Body of pancreas (tissue), 4 donors: ENCODE measurements around the gene FASTK. TPM values are rescaled to one million over a fixed set of nuclear protein-coding genes. Genes with fewer than 3 reads are reported as not detected.

Experiments
- ATAC-seq: fragments of 150-250 bp; one replicate; pipeline ENCODE4 v1.9.1; 2016
- DNase-seq, 4 donors: peaks; one replicate each; pipeline ENCODE4 v3.0.0-alpha.2; 2019
- H3K27ac ChIP-seq, 4 donors: fragments of 200-600 bp; sonication (generic); 1 replicate in 3 of 4; 2 replicates in 1 of 4; pipeline versions ENCODE4 v1.5.1 to v1.6.1; 2016 to 2019; ENCODE audit warnings: mild to moderate bottlenecking in 1 of 4, mixed read lengths in 1 of 4, moderate library complexity in 1 of 4
- H3K27me3 ChIP-seq, 2 donors: fragments of 200-600 bp; sonication (generic); one replicate each; pipeline ENCODE4 v1.6.0; 2016; ENCODE audit warnings: mild to moderate bottlenecking in 1 of 2
- H3K36me3 ChIP-seq, 2 donors: fragments of 200-600 bp; sonication (generic); replicated peaks in 1 of 2; 2 replicates each; pipeline ENCODE4 v1.5.1; 2016; ENCODE audit warnings: low read depth in 2 of 2; ENCODE audit not compliant: insufficient read depth in 1 of 2
- H3K4me1 ChIP-seq: fragments of 200-600 bp; sonication (generic); one replicate; pipeline ENCODE4 v1.6.0; 2016
- H3K4me3 ChIP-seq, 2 donors: fragments of 200-600 bp; sonication (generic); 1 replicate in 1 of 2; 2 replicates in 1 of 2; pipeline ENCODE4 v1.5.1; 2016 to 2019
- H3K9me3 ChIP-seq, 3 donors: fragments of 200-600 bp; sonication (generic); 1 replicate in 2 of 3; 2 replicates in 1 of 3; pipeline ENCODE4 v1.5.1; 2016
- POLR2A ChIP-seq, 3 donors: fragments of 450-650 bp; IDR thresholded peaks; one replicate each; pipeline ENCODE4 v1.6.1; 2016; ENCODE audit warnings: antibody characterized with exemption in 3 of 3, mild to moderate bottlenecking in 2 of 3
- WGBS, 2 donors: methylation state at CpG; one replicate each; pipeline ENCODE4 v1.1.5; 2017; 5-methylcytosine and 5-hydroxymethylcytosine counted together
- intact Hi-C: fragments of 100-400 bp; cut with DNase I; formaldehyde crosslinking; loops from one replicate; pipeline ENCODE4 v1.15.1; 2023
- total RNA-seq, 2 donors: library from RNA; depleted of rRNA; stranded (reverse); fragments of >200 nt; gene quantifications; one replicate each; pipeline ENCODE4 v1.1.0, GENCODE V29; 2016
- TF ChIP-seq, protein P1 (sequence below), 7 experiments: fragments of 450-650 bp in 4 of 7; fragments of 200-600 bp in 3 of 7; sonication (generic) in 3 of 7; IDR thresholded peaks; one replicate each; pipeline ENCODE4 v1.5.1; 2016 to 2019; ENCODE audit warnings: antibody characterized with exemption in 7 of 7

Gene FASTK
- total RNA-seq, 2 donors from 2014 or later: 60.7 to 201 TPM

DNA sequence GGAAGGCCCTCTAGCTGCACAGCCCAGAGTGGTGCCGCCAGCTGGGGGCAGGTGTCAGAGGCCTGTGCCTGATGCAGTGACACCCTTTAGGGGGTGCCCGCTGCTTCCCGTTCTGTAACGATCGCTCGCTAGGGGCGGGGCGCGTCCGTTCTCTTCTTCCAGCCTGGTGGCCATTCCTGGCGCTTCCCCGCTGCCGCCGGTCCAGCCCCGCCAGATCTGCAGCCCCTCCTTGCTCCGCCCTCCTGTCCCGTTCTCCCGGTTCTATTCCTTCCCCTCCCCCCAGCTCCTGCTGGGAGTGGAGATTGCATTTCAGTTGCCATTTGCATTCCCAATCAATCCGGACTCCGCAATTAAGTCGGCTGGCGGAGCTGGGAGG, 44.8 kb upstream of the FASTK start:
- TF ChIP-seq POLR2A (IDR thresholded peaks at IDR 0.05): no peak
- TF ChIP-seq, protein P1, sequence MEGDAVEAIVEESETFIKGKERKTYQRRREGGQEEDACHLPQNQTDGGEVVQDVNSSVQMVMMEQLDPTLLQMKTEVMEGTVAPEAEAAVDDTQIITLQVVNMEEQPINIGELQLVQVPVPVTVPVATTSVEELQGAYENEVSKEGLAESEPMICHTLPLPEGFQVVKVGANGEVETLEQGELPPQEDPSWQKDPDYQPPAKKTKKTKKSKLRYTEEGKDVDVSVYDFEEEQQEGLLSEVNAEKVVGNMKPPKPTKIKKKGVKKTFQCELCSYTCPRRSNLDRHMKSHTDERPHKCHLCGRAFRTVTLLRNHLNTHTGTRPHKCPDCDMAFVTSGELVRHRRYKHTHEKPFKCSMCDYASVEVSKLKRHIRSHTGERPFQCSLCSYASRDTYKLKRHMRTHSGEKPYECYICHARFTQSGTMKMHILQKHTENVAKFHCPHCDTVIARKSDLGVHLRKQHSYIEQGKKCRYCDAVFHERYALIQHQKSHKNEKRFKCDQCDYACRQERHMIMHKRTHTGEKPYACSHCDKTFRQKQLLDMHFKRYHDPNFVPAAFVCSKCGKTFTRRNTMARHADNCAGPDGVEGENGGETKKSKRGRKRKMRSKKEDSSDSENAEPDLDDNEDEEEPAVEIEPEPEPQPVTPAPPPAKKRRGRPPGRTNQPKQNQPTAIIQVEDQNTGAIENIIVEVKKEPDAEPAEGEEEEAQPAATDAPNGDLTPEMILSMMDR (IDR thresholded peaks at IDR 0.05): peak in 1 of 7 experiments; percentile 11
- H3K27ac ChIP-seq: peak overlapping the region in 1 of 4 donors; percentile 44
- no peaks in the 10 kb centered on the region for H3K27me3 ChIP-seq
- intact Hi-C loops: loop anchor here (10.0 kb wide), 1 partner anchor 179 kb away; no protein-coding TSS in a partner anchor
- H3K4me3 ChIP-seq: no peak overlapping the region
- WGBS, 2 donors: 43 to 65% methylated on average over 22 of the region's 22 CpGs
- no peak for ATAC-seq
- peak in 2 of 4 donors; percentile 31 to 39 for DNase-seq
- H3K36me3 ChIP-seq: peaks cover 0 to 12% of the 10 kb centered on the region in 2 donors
- H3K4me1 ChIP-seq: peaks cover 6% of the 10 kb centered on the region
- no peaks in the 10 kb centered on the region for H3K9me3 ChIP-seq

DNA sequence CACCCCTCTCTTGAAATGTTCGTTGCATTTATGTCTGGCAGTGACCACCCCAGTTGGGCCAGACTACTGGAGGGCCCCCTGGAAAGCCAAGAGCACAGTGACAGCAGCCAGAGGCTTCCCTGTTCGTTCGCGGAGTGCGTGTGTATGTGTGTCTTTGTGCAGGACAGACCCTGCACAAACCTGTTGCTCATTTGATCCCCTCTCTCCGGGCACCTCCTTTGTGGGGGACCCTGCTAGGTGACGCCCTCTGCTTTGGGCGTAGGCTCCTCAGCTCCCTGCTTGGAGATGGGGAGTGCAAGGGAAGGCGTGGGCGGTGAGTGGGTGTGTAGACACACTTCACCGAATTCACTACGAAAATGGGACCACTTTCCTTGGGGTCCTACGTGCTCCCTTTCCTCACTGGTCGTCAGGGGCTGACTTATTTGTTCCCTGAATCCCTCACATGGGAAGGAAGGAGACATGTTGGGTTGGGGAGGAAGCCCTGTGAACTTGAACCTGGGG, 44.3 kb upstream of the FASTK start:
- intact Hi-C loops: loop anchor here (10.0 kb wide), 1 partner anchor 180 kb away; no protein-coding TSS in a partner anchor
- H3K9me3 ChIP-seq: no peaks in the 10 kb centered on the region
- no peak overlapping the region for H3K27ac ChIP-seq
- WGBS, 2 donors: 78 to 92% methylated on average over 14 of the region's 14 CpGs
- H3K27me3 ChIP-seq: no peaks in the 10 kb centered on the region
- no peak overlapping the region for H3K4me3 ChIP-seq
- no peak for ATAC-seq
- DNase-seq: no peak
- peaks cover 0 to 10% of the 10 kb centered on the region in 2 donors for H3K36me3 ChIP-seq
- peaks cover 6% of the 10 kb centered on the region for H3K4me1 ChIP-seq
- TF ChIP-seq POLR2A (IDR thresholded peaks at IDR 0.05): no peak
- TF ChIP-seq, protein P1 (IDR thresholded peaks at IDR 0.05): no peak

DNA sequence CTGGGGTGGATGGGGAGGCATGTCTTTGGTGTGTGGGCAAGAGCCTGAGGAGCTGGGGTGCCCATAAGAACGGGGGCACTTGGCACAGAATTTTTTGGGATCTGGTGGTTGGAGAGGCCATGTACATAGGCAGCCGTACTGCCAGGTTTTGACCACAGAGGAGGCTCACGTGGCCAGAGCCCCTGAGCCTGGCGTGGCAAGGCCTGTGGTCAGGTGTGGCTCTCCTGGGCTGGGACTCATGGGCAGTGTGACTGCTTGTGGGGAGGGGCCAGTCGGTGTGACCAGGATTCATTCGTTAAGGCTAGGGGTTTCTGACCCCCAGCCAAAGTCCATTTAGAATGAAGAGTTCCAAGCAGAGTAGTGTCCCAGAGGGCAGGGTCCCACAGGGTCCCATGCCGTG, 43.9 kb upstream of the FASTK start:
- peaks cover 0 to 12% of the 10 kb centered on the region in 2 donors for H3K36me3 ChIP-seq
- H3K9me3 ChIP-seq: no peaks in the 10 kb centered on the region
- intact Hi-C loops: loop anchor here (10.0 kb wide), 1 partner anchor 180 kb away; no protein-coding TSS in a partner anchor
- no peaks in the 10 kb centered on the region for H3K27me3 ChIP-seq
- TF ChIP-seq, protein P1 (IDR thresholded peaks at IDR 0.05): no peak
- no peak for TF ChIP-seq POLR2A (IDR thresholded peaks at IDR 0.05)
- H3K27ac ChIP-seq: no peak overlapping the region
- no peak for DNase-seq
- WGBS, 2 donors: 65 to 86% methylated on average over 7 of the region's 7 CpGs
- peaks cover 6% of the 10 kb centered on the region for H3K4me1 ChIP-seq
- ATAC-seq: no peak
- H3K4me3 ChIP-seq: no peak overlapping the region

DNA sequence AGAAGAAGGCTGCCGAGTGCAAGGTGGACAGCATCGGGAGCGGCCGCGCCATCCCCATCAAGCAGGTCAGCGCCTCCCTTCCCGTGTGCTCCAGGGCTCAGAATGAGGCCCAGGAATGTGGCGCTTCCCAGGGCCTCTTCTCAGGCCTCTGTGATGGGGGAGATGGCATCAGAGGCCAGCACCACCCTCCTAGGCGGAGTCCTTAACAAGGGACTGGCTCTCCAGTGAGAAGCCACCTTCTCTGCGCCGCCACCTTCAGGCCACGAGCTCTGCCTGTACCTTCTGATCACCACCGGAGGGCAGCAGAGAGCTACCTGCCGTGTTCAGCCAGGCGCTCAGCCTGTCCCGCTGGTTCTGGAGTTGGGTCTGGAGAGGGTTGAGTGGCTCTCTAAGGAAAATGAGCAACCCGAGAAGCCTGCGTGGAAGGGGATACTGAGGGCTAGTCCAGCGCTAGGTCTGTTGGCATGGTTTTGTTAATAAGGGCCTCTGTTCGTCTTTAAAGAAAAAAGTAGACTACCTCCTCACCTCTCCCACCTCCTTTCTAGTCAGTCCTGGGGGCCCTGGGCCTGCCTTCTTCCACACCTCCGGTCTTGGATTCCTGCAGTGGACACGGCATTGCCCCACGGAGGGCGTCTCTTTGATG, 43.3 kb upstream of the FASTK start:
- Histone ChIP-seq H3K36me3 (peaks cover 0 to 12% of the 10 kb centered on the region in 2 donors), H3K27ac (no peak overlapping the region), H3K4me3 (no peak overlapping the region), H3K4me1 (peaks cover 6% of the 10 kb centered on the region), H3K9me3 (no peaks in the 10 kb centered on the region), H3K27me3 (no peaks in the 10 kb centered on the region)
- intact Hi-C loops: loop anchor here (2.0 to 10.0 kb wide), 2 partner anchors 49 to 181 kb away; no protein-coding TSS in a partner anchor
- no peak for TF ChIP-seq POLR2A (IDR thresholded peaks at IDR 0.05)
- TF ChIP-seq, protein P1 (IDR thresholded peaks at IDR 0.05): peak; percentile 95 to 98 (median 98)
- WGBS, 2 donors: 37 to 62% methylated on average over 14 to 23 of the region's 24 CpGs
- DNase-seq: peak; percentile 88 to 89 (median 88)
- ATAC-seq: peak; percentile 90
